PC-3 (cell line): ENCODE measurements around the gene GH1. TPM values are rescaled to one million over a fixed set of nuclear protein-coding genes. Genes with fewer than 3 reads are reported as not detected.
"Not testable (repeated sequence)": the region's sequence is repeated elsewhere in the genome, so short reads cannot be mapped to it uniquely, and the experiment has no call there.

Experiments
- ATAC-seq: fragments of 200-7000 bp; cut with Tn5 transposase; 2 replicates; pipeline ENCODE4 v1.9.1; 2020; ENCODE audit warnings: mild to moderate bottlenecking, moderate library complexity
- BruUV-seq: library from RNA; stranded (reverse); fragments of 400-500 nt; replicated peaks from 2 replicates; lab custom pipeline; 2021; lab: Mats Ljungman, UMichigan
- CTCF ChIA-PET: fragments of 300-600 bp; sonication (Branson Sonifier 250); formaldehyde crosslinking; loops from one replicate; lab custom pipeline; 2022; ENCODE audit warnings: antibody characterized with exemption; lab: Charles Lee
- POLR2A ChIA-PET: fragments of 300-600 bp; sonication (Branson Sonifier 250); formaldehyde crosslinking; loops from one replicate; lab custom pipeline; 2022; ENCODE audit warnings: antibody characterized with exemption; ENCODE audit not compliant: unreplicated experiment; lab: Charles Lee
- DNase-seq: peaks from one replicate; pipeline ENCODE4 v3.0.0-alpha.2; 2015
- H2AFZ ChIP-seq: fragments of 300-600 bp; sonication (generic); 2 replicates; pipeline ENCODE4 v1.6.0; 2016; ENCODE audit warnings: antibody characterized with exemption, low read length
- H3F3A ChIP-seq: fragments of 300-600 bp; sonication (generic); one replicate; pipeline ENCODE4 v1.6.0; 2017; ENCODE audit warnings: antibody characterized with exemption, low read length, control low read depth, mild to moderate bottlenecking; ENCODE audit not compliant: unreplicated experiment
- H3K27ac ChIP-seq: fragments of 300-600 bp; sonication (generic); 2 replicates; pipeline ENCODE4 v1.5.1; 2016; ENCODE audit warnings: mild to moderate bottlenecking, low read length
- H3K27me3 ChIP-seq: fragments of 300-600 bp; sonication (generic); 2 replicates; pipeline ENCODE4 v1.6.1; 2016; ENCODE audit warnings: low read length, mixed read lengths
- H3K36me3 ChIP-seq: fragments of 300-600 bp; sonication (generic); 2 replicates; pipeline ENCODE4 v1.6.1; 2016; ENCODE audit warnings: low read depth, mixed run types, low read length, mixed read lengths
- H3K4me1 ChIP-seq: fragments of 300-600 bp; sonication (generic); 2 replicates; pipeline ENCODE4 v1.5.1; 2016; ENCODE audit warnings: low read length; ENCODE audit not compliant: insufficient read depth
- H3K4me2 ChIP-seq: fragments of 300-600 bp; sonication (generic); 2 replicates; pipeline ENCODE4 v1.6.0; 2016; ENCODE audit warnings: low read length
- H3K4me3 ChIP-seq: fragments of 300-600 bp; sonication (generic); 2 replicates; pipeline ENCODE4 v1.5.1; 2016; ENCODE audit warnings: mild to moderate bottlenecking, low read length, mixed read lengths
- H3K79me2 ChIP-seq: fragments of 300-600 bp; sonication (generic); 2 replicates; pipeline ENCODE4 v1.6.1; 2017; ENCODE audit warnings: low read length, mixed read lengths
- H3K9ac ChIP-seq: fragments of 300-600 bp; sonication (generic); 2 replicates; pipeline ENCODE4 v1.6.0; 2016; ENCODE audit warnings: mild to moderate bottlenecking, low read length
- H3K9me2 ChIP-seq: fragments of 300-600 bp; sonication (generic); replicated peaks from 2 replicates; pipeline ENCODE4 v1.6.1; 2016; ENCODE audit warnings: mixed run types, low read length, mixed read lengths
- H3K9me3 ChIP-seq: fragments of 300-600 bp; sonication (generic); 2 replicates; pipeline ENCODE4 v1.6.1; 2016; ENCODE audit warnings: low read length, mixed read lengths
- H4K20me1 ChIP-seq: fragments of 300-600 bp; sonication (generic); 2 replicates; pipeline ENCODE4 v1.6.1; 2016; ENCODE audit warnings: low read length, mixed read lengths
- intact Hi-C: fragments of 100-400 bp; cut with micrococcal nuclease; formaldehyde crosslinking; loops from 2 replicates; pipeline ENCODE4 v1.9.0; 2023
- total RNA-seq: library from RNA; depleted of rRNA; stranded (reverse); fragments of >200 nt; gene quantifications from 2 replicates; pipeline ENCODE4 v1.2.3, GENCODE V29; 2014

GH1 gene
- total RNA-seq, 1 experiment from 2014 or later: not detected

DNA sequence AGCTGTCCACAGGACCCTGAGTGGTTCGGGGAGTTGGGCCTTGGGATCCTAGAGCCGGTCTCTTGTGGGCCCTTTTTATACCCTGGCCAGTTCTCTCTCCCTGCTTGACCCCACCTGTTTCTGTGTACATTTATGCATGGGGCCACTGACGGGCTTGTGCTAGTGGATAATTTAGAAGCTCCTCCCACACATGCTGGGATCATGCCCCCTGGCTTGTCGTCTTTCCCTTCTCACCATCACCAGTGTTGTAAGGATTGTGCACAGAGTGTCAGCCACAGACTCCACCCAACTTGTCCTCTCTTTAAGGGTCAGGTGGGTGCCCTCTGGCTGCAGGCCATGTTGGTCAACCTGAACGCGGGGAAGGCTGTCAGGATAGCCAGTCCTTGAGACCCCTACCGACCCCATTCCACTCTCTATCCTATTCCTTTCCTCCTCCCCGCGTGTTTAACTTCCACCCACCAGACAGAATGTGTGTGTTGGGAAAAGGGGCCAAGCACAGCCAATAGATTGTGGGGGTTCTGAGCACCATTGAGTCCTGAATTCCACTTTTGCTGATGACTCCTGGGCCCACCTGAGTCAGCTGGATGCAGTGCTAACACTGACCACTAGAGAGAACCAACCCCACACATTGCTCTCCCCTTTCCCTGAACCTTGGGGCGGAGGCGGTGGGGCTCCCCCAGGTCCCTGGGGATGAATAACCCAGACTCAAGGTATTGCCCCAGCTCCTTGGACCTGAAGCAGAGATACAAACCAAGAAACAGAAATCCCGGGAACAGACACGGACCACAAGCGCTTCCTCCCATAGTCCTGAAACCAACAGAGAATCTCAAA, 21.9 kb downstream of the GH1 start, which contains the start of gene CSH1:
CSH1 (minus strand) TSS at position 51 of the 831 bp plus-strand sequence. CDS start 63 bp downstream, outside the sequence.
- H2AFZ ChIP-seq, DNase-seq, BruUV-seq, H3K4me2 ChIP-seq, ATAC-seq, H3K9me2 ChIP-seq, H3K9ac ChIP-seq, H3K36me3 ChIP-seq, H4K20me1 ChIP-seq, H3K4me3 ChIP-seq, H3K79me2 ChIP-seq, POLR2A ChIA-PET, H3K27ac ChIP-seq, H3K9me3 ChIP-seq, H3F3A ChIP-seq, CTCF ChIA-PET, intact Hi-C loops, H3K4me1 ChIP-seq: not testable (repeated sequence)
- H3K27me3 ChIP-seq: peaks cover 12% of the 10 kb centered on the region; the same call in 1 of the 2 replicates

DNA sequence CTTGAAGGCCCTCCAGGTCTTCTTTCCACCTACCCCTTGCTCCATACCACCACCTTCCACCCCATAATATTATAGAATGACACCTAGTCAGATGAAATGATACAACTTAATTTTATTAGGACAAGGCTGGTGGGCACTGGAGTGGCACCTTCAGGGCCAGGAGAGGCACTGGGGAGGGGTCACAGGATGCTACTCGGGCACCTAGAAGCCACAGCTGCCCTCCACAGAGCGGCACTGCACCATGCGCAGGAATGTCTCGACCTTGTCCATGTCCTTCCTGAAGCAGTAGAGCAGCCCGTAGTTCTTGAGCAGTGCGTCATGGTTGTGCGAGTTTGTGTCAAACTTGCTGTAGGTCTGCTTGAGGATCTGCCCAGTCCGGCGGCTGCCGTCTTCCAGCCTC, 23.8 kb downstream of the GH1 start:
- H4K20me1 ChIP-seq, CTCF ChIA-PET, H3K79me2 ChIP-seq, BruUV-seq, intact Hi-C loops, H3K4me3 ChIP-seq, H3K9me3 ChIP-seq, H3K4me1 ChIP-seq, H3K9ac ChIP-seq, ATAC-seq, H3K27ac ChIP-seq, H3K36me3 ChIP-seq, H3K4me2 ChIP-seq, H2AFZ ChIP-seq, DNase-seq, POLR2A ChIA-PET, H3F3A ChIP-seq, H3K9me2 ChIP-seq: not testable (repeated sequence)
- H3K27me3 ChIP-seq: peaks cover 12% of the 10 kb centered on the region; the same call in 1 of the 2 replicates

DNA sequence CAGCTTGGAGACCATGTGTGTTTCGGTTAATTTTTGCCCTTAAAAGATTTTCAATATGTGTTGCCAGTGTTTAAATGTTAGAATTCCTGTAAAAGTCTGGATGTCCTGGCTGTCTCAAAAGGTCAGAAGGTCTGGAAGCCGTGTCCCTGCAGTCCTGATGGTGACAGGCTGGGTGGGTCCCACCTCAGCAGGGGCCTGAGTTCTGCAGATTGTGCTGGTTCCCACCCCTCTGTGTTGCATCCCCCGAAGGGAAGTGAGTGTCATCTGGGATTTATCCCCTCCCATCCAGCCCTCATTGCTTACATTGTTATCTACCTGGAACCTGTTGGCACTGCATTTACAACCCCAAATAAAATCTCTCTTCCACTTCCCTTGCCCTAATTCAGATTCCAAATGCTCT, 24.6 kb downstream of the GH1 start:
- H3K9ac ChIP-seq, H3K9me2 ChIP-seq, POLR2A ChIA-PET, BruUV-seq, ATAC-seq, H3K4me2 ChIP-seq, H3K27me3 ChIP-seq, H3F3A ChIP-seq, H3K79me2 ChIP-seq, CTCF ChIA-PET, H3K27ac ChIP-seq, H3K4me1 ChIP-seq, intact Hi-C loops, H2AFZ ChIP-seq, DNase-seq, H4K20me1 ChIP-seq, H3K36me3 ChIP-seq, H3K9me3 ChIP-seq, H3K4me3 ChIP-seq: not testable (repeated sequence)

DNA sequence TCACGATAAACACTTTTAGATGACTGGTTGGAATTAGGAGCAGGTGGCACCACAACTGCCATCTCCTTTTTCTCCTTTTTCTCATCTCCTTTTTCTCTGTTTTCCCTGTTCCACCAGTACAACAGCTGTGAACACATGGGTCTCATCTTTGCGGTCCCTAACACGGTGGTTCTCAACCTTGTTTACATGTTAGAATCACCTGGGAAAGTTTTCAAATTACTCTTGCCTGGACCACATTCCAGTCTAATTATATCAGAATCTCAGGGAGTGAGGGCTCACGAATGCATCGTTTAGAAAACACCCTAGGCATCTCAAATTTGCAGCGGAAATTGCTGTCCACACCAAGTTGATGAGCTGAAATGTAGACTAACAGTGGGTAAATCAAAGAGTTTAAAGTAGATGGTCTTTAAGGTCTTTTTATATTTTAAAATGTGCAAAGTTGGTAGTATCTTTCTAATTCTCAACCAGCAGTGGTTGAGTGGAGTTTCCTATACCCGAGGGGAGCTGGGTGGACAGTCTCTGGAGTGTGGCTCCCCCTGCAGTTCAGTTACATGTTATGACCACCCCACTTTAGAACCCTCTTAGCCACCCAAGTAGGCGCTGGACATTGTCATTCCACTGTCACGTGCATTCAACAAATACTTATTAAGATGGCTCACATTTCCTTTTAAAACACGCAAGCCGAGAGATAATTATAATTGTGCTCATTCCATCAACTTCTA, 26.2 kb downstream of the GH1 start:
- H3K9me3 ChIP-seq, H4K20me1 ChIP-seq, H3K27me3 ChIP-seq, H3K9me2 ChIP-seq, POLR2A ChIA-PET, H3K4me2 ChIP-seq, DNase-seq, H2AFZ ChIP-seq, ATAC-seq, intact Hi-C loops, H3K9ac ChIP-seq, BruUV-seq, H3K79me2 ChIP-seq, H3K36me3 ChIP-seq, H3K4me3 ChIP-seq, CTCF ChIA-PET, H3K4me1 ChIP-seq, H3F3A ChIP-seq, H3K27ac ChIP-seq: not testable (repeated sequence)
